Endodermal cell (in vitro differentiated cells): ENCODE data around the gene ZSWIM6. TPM values are rescaled to one million over a fixed set of nuclear protein-coding genes. Genes with fewer than 3 reads are reported as not detected.

Experiments
- DNase-seq: peaks from one replicate; pipeline ENCODE4 v3.0.0-alpha.2; 2017
- H3K27ac ChIP-seq: 2 replicates; pipeline ENCODE4 v1.5.1; 2013; ENCODE audit warnings: mild to moderate bottlenecking, low read depth, low read length, moderate library complexity
- H3K27me3 ChIP-seq: 2 replicates; pipeline ENCODE4 v1.6.1; 2013; ENCODE audit warnings: mild to moderate bottlenecking, low read length, moderate library complexity; ENCODE audit not compliant: insufficient read depth, control insufficient read depth, poor library complexity, severe bottlenecking
- H3K36me3 ChIP-seq: 2 replicates; pipeline ENCODE4 v1.7.0; 2013; ENCODE audit warnings: mild to moderate bottlenecking, low read length, moderate library complexity; ENCODE audit not compliant: control insufficient read depth, insufficient read depth
- H3K4me1 ChIP-seq: one replicate; pipeline ENCODE4 v1.7.0; 2013; ENCODE audit warnings: low read length; ENCODE audit not compliant: control insufficient read depth, insufficient read depth
- H3K4me3 ChIP-seq: 2 replicates; pipeline ENCODE4 v1.5.1; 2013; ENCODE audit warnings: mild to moderate bottlenecking, low read length, moderate library complexity
- H3K9ac ChIP-seq: 2 replicates; pipeline ENCODE4 v1.6.1; 2013; ENCODE audit warnings: mild to moderate bottlenecking, low read length, moderate library complexity; ENCODE audit not compliant: poor library complexity, severe bottlenecking; ENCODE audit errors: extremely low read depth
- H3K9me3 ChIP-seq: 2 replicates; pipeline ENCODE4 v1.6.1; 2013; ENCODE audit warnings: mild to moderate bottlenecking, low read length, moderate library complexity; ENCODE audit not compliant: control insufficient read depth
- H3K27ac Mint-ChIP-seq: 2 replicates; pipeline ENCODE4 v1.8.0; 2020; ENCODE audit warnings: mixed read lengths
- H3K27me3 Mint-ChIP-seq: 2 replicates; pipeline ENCODE4 v1.8.0; 2021; ENCODE audit warnings: mild to moderate bottlenecking, mixed read lengths; ENCODE audit not compliant: insufficient read depth
- H3K36me3 Mint-ChIP-seq: 2 replicates; pipeline ENCODE4 v1.8.0; 2020; ENCODE audit warnings: low read depth, mixed read lengths
- H3K4me1 Mint-ChIP-seq: 2 replicates; pipeline ENCODE4 v1.8.0; 2020; ENCODE audit warnings: mixed read lengths
- H3K4me3 Mint-ChIP-seq: 2 replicates; pipeline ENCODE4 v1.8.0; 2020; ENCODE audit warnings: mild to moderate bottlenecking, moderate library complexity, mixed read lengths
- H3K9me3 Mint-ChIP-seq: 2 replicates; pipeline ENCODE4 v1.8.0; 2020; ENCODE audit warnings: mild to moderate bottlenecking, mixed read lengths
- WGBS, 2 experiments: methylation state at CpG; one replicate each; pipeline versions ENCODE4 v1.1.5 to v1.1.7; 2013; ENCODE audit warnings: missing lambda C conversion rate in 2 of 2, mixed read lengths in 1 of 2; ENCODE audit not compliant: insufficient coverage in 1 of 2, insufficient read length in 1 of 2; 5-methylcytosine and 5-hydroxymethylcytosine counted together
- total RNA-seq, 2 donors: library from RNA; stranded (reverse); fragmentation: NEBNext Ultra II Directional in 1 of 2; extraction: Animal tissue kit (Norgen Biotek cat#: 25700) in 1 of 2; gene quantifications; 2 replicates in 1 of 2; 3 replicates in 1 of 2; pipeline ENCODE4 v1.2.1, GENCODE V29; 2021
- TF ChIP-seq, protein P1 (sequence below): fragments of 200-600 bp; sonication (generic); conservative IDR thresholded peaks from 2 replicates; pipeline ENCODE4 v1.5.0; 2021; ENCODE audit warnings: antibody characterized with exemption, mild to moderate bottlenecking

The ZSWIM6 gene
- total RNA-seq, 2 donors from 2014 or later, result 18.1 to 18.8 TPM

DNA sequence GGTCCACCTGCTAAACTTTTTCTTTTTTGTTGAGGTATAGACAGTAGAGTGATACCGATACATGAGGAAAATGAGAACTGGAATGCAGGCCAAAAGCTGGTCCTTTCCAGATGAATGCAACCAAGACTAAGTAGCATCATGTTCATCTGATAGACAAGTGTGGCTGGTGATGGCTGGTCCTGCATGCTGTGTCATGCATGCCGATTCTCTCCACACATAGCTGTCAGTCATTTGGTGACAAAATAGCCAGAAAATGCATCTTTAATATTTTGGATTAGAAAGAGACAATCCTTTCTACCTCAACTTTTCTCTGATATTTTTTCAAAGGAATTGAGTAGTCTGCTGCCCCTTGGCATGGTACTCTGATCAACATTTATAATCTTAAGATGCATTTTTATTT lies 49.9 kb downstream of the ZSWIM6 start:
- peaks cover 15% of the 10 kb centered on the region for H3K4me1 Mint-ChIP-seq
- 91% methylated on average over 2 of the region's 2 CpGs; no CpG with 5 or more reads in 1 of the 2 experiments for WGBS, 2 experiments

DNA sequence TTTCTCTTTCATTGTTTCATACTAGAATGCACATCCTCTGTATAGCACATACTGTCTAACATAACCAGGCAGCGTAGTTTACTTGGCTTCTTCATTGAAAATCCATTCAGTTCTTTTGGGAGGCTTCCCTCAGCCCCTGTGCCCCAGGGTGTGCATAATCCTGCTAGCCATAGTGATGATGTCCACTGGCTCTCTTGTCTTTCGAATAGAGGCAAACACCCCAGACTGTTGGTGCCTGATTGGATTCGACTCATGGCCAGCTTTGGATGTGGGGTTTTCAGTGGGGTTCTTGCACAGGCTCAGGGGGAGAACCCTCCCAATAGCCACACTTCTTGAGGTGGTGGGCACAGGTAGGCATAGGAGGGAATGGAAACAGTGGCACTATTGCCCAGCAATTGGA lies 53.6 kb downstream of the ZSWIM6 start:
- DNase-seq, result no peak
- WGBS, 2 experiments, result 91 to 100% methylated on average over 1 to 3 of the region's 3 CpGs
- Histone ChIP-seq H3K9me3 (no peaks in the 10 kb centered on the region), H3K36me3 (no peaks in the 10 kb centered on the region), H3K4me1 (no peaks in the 10 kb centered on the region), H3K9ac (no peak overlapping the region), H3K4me3 (no peak overlapping the region), H3K27ac (no peak overlapping the region), H3K27me3 (no peaks in the 10 kb centered on the region)
- Mint-ChIP-seq H3K36me3 (peaks cover 1% of the 10 kb centered on the region), H3K4me3 (no peak overlapping the region), H3K4me1 (peaks cover 9% of the 10 kb centered on the region), H3K9me3 (no peaks in the 10 kb centered on the region), H3K27me3 (no peaks in the 10 kb centered on the region), H3K27ac (no peak overlapping the region)
- TF ChIP-seq, protein P1, sequence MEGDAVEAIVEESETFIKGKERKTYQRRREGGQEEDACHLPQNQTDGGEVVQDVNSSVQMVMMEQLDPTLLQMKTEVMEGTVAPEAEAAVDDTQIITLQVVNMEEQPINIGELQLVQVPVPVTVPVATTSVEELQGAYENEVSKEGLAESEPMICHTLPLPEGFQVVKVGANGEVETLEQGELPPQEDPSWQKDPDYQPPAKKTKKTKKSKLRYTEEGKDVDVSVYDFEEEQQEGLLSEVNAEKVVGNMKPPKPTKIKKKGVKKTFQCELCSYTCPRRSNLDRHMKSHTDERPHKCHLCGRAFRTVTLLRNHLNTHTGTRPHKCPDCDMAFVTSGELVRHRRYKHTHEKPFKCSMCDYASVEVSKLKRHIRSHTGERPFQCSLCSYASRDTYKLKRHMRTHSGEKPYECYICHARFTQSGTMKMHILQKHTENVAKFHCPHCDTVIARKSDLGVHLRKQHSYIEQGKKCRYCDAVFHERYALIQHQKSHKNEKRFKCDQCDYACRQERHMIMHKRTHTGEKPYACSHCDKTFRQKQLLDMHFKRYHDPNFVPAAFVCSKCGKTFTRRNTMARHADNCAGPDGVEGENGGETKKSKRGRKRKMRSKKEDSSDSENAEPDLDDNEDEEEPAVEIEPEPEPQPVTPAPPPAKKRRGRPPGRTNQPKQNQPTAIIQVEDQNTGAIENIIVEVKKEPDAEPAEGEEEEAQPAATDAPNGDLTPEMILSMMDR, result no peak

More for the DNA sequence above, 49.9 kb downstream of the ZSWIM6 start:
- Histone ChIP-seq H3K36me3 (no peaks in the 10 kb centered on the region), H3K4me1 (no peaks in the 10 kb centered on the region), H3K27ac (no peak overlapping the region), H3K27me3 (no peaks in the 10 kb centered on the region), H3K9me3 (no peaks in the 10 kb centered on the region), H3K9ac (no peak overlapping the region), H3K4me3 (no peak overlapping the region)
- no peak overlapping the region for H3K4me3 Mint-ChIP-seq
- H3K27ac Mint-ChIP-seq, result no peak overlapping the region
- DNase-seq, result no peak
- H3K27me3 Mint-ChIP-seq, result no peaks in the 10 kb centered on the region
- TF ChIP-seq, protein P1, result no peak
- peaks cover 2% of the 10 kb centered on the region for H3K36me3 Mint-ChIP-seq
- H3K9me3 Mint-ChIP-seq, result no peaks in the 10 kb centered on the region

DNA sequence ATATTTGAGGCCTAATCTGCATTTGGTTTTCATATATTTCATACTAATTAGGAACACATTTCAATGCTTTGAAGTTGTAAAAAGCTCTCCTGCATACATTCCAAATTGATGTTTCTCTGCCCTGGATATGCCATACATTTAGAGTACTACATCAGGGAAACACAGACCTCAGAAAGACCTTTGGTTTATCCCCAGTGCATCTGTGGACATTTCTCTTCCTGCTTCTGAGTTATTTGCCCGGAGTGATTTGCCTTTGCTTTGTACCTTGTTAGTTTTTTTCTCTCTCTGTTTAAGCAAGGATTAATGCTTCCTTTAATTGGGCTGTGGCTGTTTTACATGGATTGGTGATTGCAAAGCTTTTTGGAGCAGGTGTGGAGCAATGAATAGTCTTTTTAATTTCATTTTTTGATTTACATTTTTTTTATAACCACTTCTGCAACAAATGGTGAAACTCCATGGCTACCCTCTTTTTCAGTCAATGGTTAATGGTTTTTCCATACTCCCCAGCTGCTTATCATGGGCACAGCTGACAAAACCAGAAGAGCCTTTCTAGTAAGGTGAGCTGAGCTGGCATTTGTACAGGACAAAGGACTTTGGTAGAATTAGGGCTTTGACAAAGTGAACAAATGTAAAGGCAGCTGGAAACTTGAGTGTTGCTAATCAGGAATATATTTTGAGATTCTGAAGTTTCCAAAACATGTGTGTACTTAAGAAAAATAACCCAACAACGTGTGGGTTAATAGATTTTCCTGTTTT lies 54.2 kb downstream of the ZSWIM6 start:
- Histone ChIP-seq H3K9ac (no peak overlapping the region), H3K36me3 (no peaks in the 10 kb centered on the region), H3K9me3 (no peaks in the 10 kb centered on the region), H3K27ac (no peak overlapping the region), H3K4me1 (no peaks in the 10 kb centered on the region), H3K27me3 (no peaks in the 10 kb centered on the region), H3K4me3 (no peak overlapping the region)
- no peak overlapping the region for H3K27ac Mint-ChIP-seq
- H3K9me3 Mint-ChIP-seq, result no peaks in the 10 kb centered on the region
- H3K4me1 Mint-ChIP-seq, result peaks cover 9% of the 10 kb centered on the region
- H3K27me3 Mint-ChIP-seq, result no peaks in the 10 kb centered on the region
- H3K4me3 Mint-ChIP-seq, result no peak overlapping the region
- H3K36me3 Mint-ChIP-seq, result peaks cover 3% of the 10 kb centered on the region
- TF ChIP-seq, protein P1, result no peak
- no peak for DNase-seq
- WGBS, 2 experiments, result 92 to 100% methylated on average over 1 to 2 of the region's 2 CpGs
